C4-2B (cell line): ENCODE results near the gene ZGPAT.

Experiments
- H3K27ac ChIP-seq: fragments of 450-650 bp; 2 replicates; pipeline ENCODE4 v1.5.1; 2017
- CTCF ChIP-seq: fragments of 450-650 bp; conservative IDR thresholded peaks from 2 replicates; pipeline ENCODE4 v1.5.1; 2017; ENCODE audit warnings: mild to moderate bottlenecking
- ZFX ChIP-seq: fragments of 450-650 bp; IDR thresholded peaks from 2 replicates; pipeline ENCODE4 v1.6.1; 2017

The ZGPAT gene

GRCh38 chr20:63741354-63741675 is 33.5 kb downstream of the ZGPAT start:
- TF ChIP-seq ZFX, result no peak
- TF ChIP-seq CTCF, result no peak
- peak overlapping the region; percentile 96 for H3K27ac ChIP-seq

- TF ChIP-seq ZFX (no peak), CTCF (no peak)
- H3K27ac ChIP-seq, result peak overlapping the region; percentile 96
These were observed 34.0 kb downstream of the ZGPAT start for GRCh38 chr20:63741676-63742380.

GRCh38 chr20:63742381-63743024 is 34.7 kb downstream of the ZGPAT start:
- TF ChIP-seq ZFX (no peak), CTCF (no peak)

GRCh38 chr20:63743210-63743970 is 35.6 kb downstream of the ZGPAT start:
- no peak for TF ChIP-seq ZFX
- TF ChIP-seq CTCF, result no peak
- H3K27ac ChIP-seq, result no peak overlapping the region

More at GRCh38 chr20:63742381-63743024, 34.7 kb downstream of the ZGPAT start:
- H3K27ac ChIP-seq, result peak overlapping the region; percentile 96; the same call in 1 of the 2 replicates

- H3K27ac ChIP-seq, result no peak overlapping the region
- TF ChIP-seq ZFX (no peak), CTCF (no peak)
These were observed 36.3 kb downstream of the ZGPAT start for GRCh38 chr20:63744158-63744557.

- TF ChIP-seq ZFX (no peak), CTCF (no peak)
- H3K27ac ChIP-seq, result no peak overlapping the region
These were observed 37.0 kb downstream of the ZGPAT start for GRCh38 chr20:63744574-63745423.
